PC-9 (cell line): ENCODE measurements around the gene SPSB2. TPM values are rescaled to one million over a fixed set of nuclear protein-coding genes. Genes with fewer than 3 reads are reported as not detected.

ENCODE experiments used
- BruUV-seq: library from RNA; stranded (reverse); fragments of 400-500 nt; replicated peaks from 2 replicates; lab custom pipeline; 2021; lab: Mats Ljungman, UMichigan
- CTCF ChIA-PET: fragments of 300-600 bp; sonication (Branson Sonifier 250); formaldehyde crosslinking; loops from one replicate; lab custom pipeline; 2022; ENCODE audit warnings: antibody characterized with exemption; lab: Charles Lee
- POLR2A ChIA-PET: fragments of 300-600 bp; sonication (Branson Sonifier 250); formaldehyde crosslinking; loops from one replicate; lab custom pipeline; 2022; ENCODE audit warnings: antibody characterized with exemption; ENCODE audit not compliant: unreplicated experiment; lab: Charles Lee
- DNase-seq, 2 experiments: peaks; one replicate each; pipeline versions ENCODE4 v3.0.0 to v3.0.0-alpha.2; 2015 to 2022; ENCODE audit warnings: mixed read lengths in 1 of 2
- H2AFZ ChIP-seq: fragments of 200-600 bp; sonication (generic); 2 replicates; pipeline ENCODE4 v1.8.1; 2017; ENCODE audit warnings: antibody characterized with exemption
- H3F3A ChIP-seq: fragments of 200-600 bp; sonication (generic); 2 replicates; pipeline ENCODE4 v1.8.1; 2017; ENCODE audit warnings: antibody characterized with exemption, mild to moderate bottlenecking, low read depth; ENCODE audit not compliant: insufficient read depth
- H3K27ac ChIP-seq: fragments of 200-600 bp; sonication (generic); 2 replicates; pipeline ENCODE4 v1.6.1; 2016; ENCODE audit warnings: mixed run types
- H3K27me3 ChIP-seq: fragments of 200-600 bp; sonication (generic); 2 replicates; pipeline ENCODE4 v1.6.1; 2016; ENCODE audit warnings: low read depth, mixed run types; ENCODE audit not compliant: insufficient read depth
- H3K36me3 ChIP-seq: fragments of 200-600 bp; sonication (generic); 2 replicates; pipeline ENCODE4 v1.6.1; 2016; ENCODE audit warnings: low read depth, mixed run types
- H3K4me1 ChIP-seq: fragments of 200-600 bp; sonication (generic); replicated peaks from 2 replicates; pipeline ENCODE4 v1.6.1; 2016; ENCODE audit warnings: mixed run types; ENCODE audit not compliant: insufficient read depth
- H3K4me2 ChIP-seq: fragments of 200-600 bp; sonication (generic); 2 replicates; pipeline ENCODE4 v1.6.1; 2017; ENCODE audit warnings: mixed run types
- H3K4me3 ChIP-seq: fragments of 200-600 bp; sonication (generic); 2 replicates; pipeline ENCODE4 v1.6.1; 2016; ENCODE audit warnings: mixed run types
- H3K79me2 ChIP-seq: fragments of 200-600 bp; sonication (generic); 2 replicates; pipeline ENCODE4 v1.6.1; 2017; ENCODE audit warnings: low read depth, mixed run types
- H3K9me2 ChIP-seq: fragments of 200-600 bp; sonication (generic); 2 replicates; pipeline ENCODE4 v1.8.1; 2017; ENCODE audit warnings: mild to moderate bottlenecking; ENCODE audit not compliant: insufficient read depth
- H3K9me3 ChIP-seq: fragments of 200-600 bp; sonication (generic); 2 replicates; pipeline ENCODE4 v1.8.1; 2016; ENCODE audit warnings: low read depth; ENCODE audit not compliant: insufficient read depth
- H4K20me1 ChIP-seq: fragments of 200-600 bp; sonication (generic); 2 replicates; pipeline ENCODE4 v1.8.1; 2017; ENCODE audit not compliant: insufficient read depth
- CTCF ChIP-seq: fragments of 200-600 bp; sonication (generic); conservative IDR thresholded peaks from 2 replicates; pipeline ENCODE4 v1.6.1; 2017; ENCODE audit warnings: mixed run types, antibody characterized with exemption, mild to moderate bottlenecking, moderate library complexity
- EZH2 ChIP-seq: fragments of 200-600 bp; sonication (generic); IDR thresholded peaks from 2 replicates; pipeline ENCODE4 v1.8.0; 2017; ENCODE audit warnings: antibody characterized with exemption, low read depth
- intact Hi-C: fragments of 100-400 bp; cut with micrococcal nuclease; formaldehyde crosslinking; loops from one replicate; pipeline ENCODE4 v1.10.0; 2022; ENCODE audit not compliant: unreplicated experiment
- total RNA-seq: library from RNA; stranded (reverse); gene quantifications from 2 replicates; pipeline ENCODE4 v1.2.3, GENCODE V29; 2021

Gene SPSB2
- total RNA-seq, 1 experiment from 2014 or later: 28.9 TPM

GRCh38 chr12:6837370-6838060 is 35.6 kb downstream of the SPSB2 start:
- BruUV-seq: no TSS peak
- CTCF ChIA-PET: interaction anchor here (0.7 to 1.5 kb wide), 2 partner anchors 85 to 276 kb away, joined by 4 to 5 read pairs; partner anchors contain the start of gene MLF2

GRCh38 chr12:6836851-6837250 is 36.3 kb downstream of the SPSB2 start:
- Histone ChIP-seq H3K4me1 (no peaks in the 10 kb centered on the region), H3K9me3 (no peaks in the 10 kb centered on the region), H4K20me1 (no peaks in the 10 kb centered on the region), H3K27me3 (peaks cover 12% of the 10 kb centered on the region), H3F3A (peaks cover 3% of the 10 kb centered on the region; the same call in 1 of the 2 replicates), H2AFZ (no peak overlapping the region), H3K79me2 (no peaks in the 10 kb centered on the region), H3K9me2 (no peaks in the 10 kb centered on the region), H3K4me2 (no peak overlapping the region), H3K36me3 (no peaks in the 10 kb centered on the region), H3K27ac (no peak overlapping the region), H3K4me3 (no peak overlapping the region)
- no peak for DNase-seq
- no TSS peak for BruUV-seq
- ChIA-PET CTCF (interaction anchor here (0.7 to 1.5 kb wide), 3 partner anchors 15 to 277 kb away, joined by 4 to 6 read pairs (median 5); partner anchors contain the start of genes MLF2 and USP5), POLR2A (interaction anchor here (0.6 to 0.8 kb wide), 2 partner anchors 16 to 223 kb away, joined by 4 to 9 read pairs; no protein-coding TSS in a partner anchor)
- intact Hi-C loops: no loop called here
- TF ChIP-seq CTCF (no peak), EZH2 (no peak)

More at GRCh38 chr12:6837370-6838060, 35.6 kb downstream of the SPSB2 start:
- H3K79me2 ChIP-seq: no peaks in the 10 kb centered on the region
- intact Hi-C loops: no loop called here
- no peak for DNase-seq
- TF ChIP-seq EZH2: no peak
- TF ChIP-seq CTCF: no peak
- peaks cover 3% of the 10 kb centered on the region; the same call in 1 of the 2 replicates for H3F3A ChIP-seq
- H3K9me2 ChIP-seq: no peaks in the 10 kb centered on the region
- H3K9me3 ChIP-seq: no peaks in the 10 kb centered on the region
- no peak overlapping the region for H3K4me2 ChIP-seq
- no peak overlapping the region for H3K4me3 ChIP-seq
- peaks cover 6% of the 10 kb centered on the region; the same call in 1 of the 2 replicates for H3K27me3 ChIP-seq
- H3K4me1 ChIP-seq: no peaks in the 10 kb centered on the region
- no peaks in the 10 kb centered on the region for H4K20me1 ChIP-seq
- H2AFZ ChIP-seq: no peak overlapping the region
- POLR2A ChIA-PET: no interaction called here
- no peak overlapping the region for H3K27ac ChIP-seq
- H3K36me3 ChIP-seq: no peaks in the 10 kb centered on the region

- no peak for DNase-seq
- Histone ChIP-seq H3F3A (peaks cover 3% of the 10 kb centered on the region; the same call in 1 of the 2 replicates), H4K20me1 (no peaks in the 10 kb centered on the region), H3K9me2 (no peaks in the 10 kb centered on the region), H3K4me2 (no peak overlapping the region), H3K4me3 (no peak overlapping the region), H3K9me3 (no peaks in the 10 kb centered on the region), H2AFZ (no peak overlapping the region), H3K79me2 (no peaks in the 10 kb centered on the region), H3K36me3 (no peaks in the 10 kb centered on the region), H3K4me1 (no peaks in the 10 kb centered on the region), H3K27ac (no peak overlapping the region), H3K27me3 (peaks cover 32% of the 10 kb centered on the region)
- no TSS peak for BruUV-seq
- no peak for TF ChIP-seq CTCF
- TF ChIP-seq EZH2: no peak
- ChIA-PET POLR2A (no interaction called here), CTCF (interaction anchor here (0.6 to 1.5 kb wide), 6 partner anchors 17 to 499 kb away, joined by 3 to 8 read pairs (median 4); partner anchors contain the start of gene USP5)
- intact Hi-C loops: loop anchor here (1.0 kb wide), 1 partner anchor 82 kb away; the partner anchor contains the start of gene MLF2
Observed at GRCh38 chr12:6834873-6835272, 38.2 kb downstream of the SPSB2 start.
